GM23248 (cell line): ENCODE results near the gene AACS.

Experiments used
- EZH2 ChIP-seq: fragments of 200-600 bp; sonication (generic); IDR thresholded peaks from 2 replicates; pipeline ENCODE4 v1.6.1; 2018; ENCODE audit warnings: antibody characterized with exemption, mild to moderate bottlenecking; ENCODE audit not compliant: insufficient read depth, poor library complexity, severe bottlenecking
- EZH2phosphoT487 ChIP-seq: fragments of 200-600 bp; sonication (generic); IDR thresholded peaks from 2 replicates; pipeline ENCODE4 v1.6.1; 2018; ENCODE audit warnings: antibody characterized with exemption, moderate library complexity, mild to moderate bottlenecking, low read depth; ENCODE audit not compliant: insufficient read depth

DNA sequence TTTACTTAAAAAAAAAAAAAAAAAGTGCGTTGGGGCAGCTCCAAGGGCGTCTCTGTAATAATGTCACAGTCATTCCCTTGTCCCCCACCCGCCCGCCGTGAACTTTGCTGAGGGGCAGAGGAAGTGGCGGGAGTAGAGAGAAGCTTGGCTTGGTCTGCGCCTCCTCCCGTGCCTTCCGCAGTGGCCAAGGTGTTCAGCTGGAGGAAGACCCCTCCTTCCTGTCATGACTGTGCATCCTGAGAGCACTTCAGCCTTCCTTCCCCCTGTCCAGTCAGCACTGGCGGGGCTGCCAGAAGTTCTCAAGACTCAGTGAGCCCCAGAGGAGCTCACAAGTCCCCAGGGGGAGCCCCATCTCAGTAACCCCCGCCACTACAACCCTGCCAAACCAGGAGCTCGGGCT is 32.2 kb downstream of the AACS start:
- TF ChIP-seq EZH2phosphoT487 (no peak), EZH2 (no peak)
